ENCODE data around the gene RDH12.
"Not testable (repeated sequence)": the region's sequence is repeated elsewhere in the genome, so short reads cannot be mapped to it uniquely, and the experiment has no call there.

GRCh38 chr14:67709346-67709745 is 7.7 kb downstream of the RDH12 start:
- not testable (repeated sequence) for TF ChIP-seq CTCF (IDR thresholded peaks at IDR 0.05 in 4 of 5, conservative IDR thresholded peaks at IDR 0.05 in 1 of 5); POLR2A (IDR thresholded peaks at IDR 0.05)

Measured in gastrocnemius medialis (tissue), 4 donors.